ENCODE data around the gene PLA2G4C. TPM values are rescaled to one million over a fixed set of nuclear protein-coding genes. Genes with fewer than 3 reads are reported as not detected.

The PLA2G4C gene
- total RNA-seq, 2 experiments from 2014 or later: 1.9 TPM

DNA sequence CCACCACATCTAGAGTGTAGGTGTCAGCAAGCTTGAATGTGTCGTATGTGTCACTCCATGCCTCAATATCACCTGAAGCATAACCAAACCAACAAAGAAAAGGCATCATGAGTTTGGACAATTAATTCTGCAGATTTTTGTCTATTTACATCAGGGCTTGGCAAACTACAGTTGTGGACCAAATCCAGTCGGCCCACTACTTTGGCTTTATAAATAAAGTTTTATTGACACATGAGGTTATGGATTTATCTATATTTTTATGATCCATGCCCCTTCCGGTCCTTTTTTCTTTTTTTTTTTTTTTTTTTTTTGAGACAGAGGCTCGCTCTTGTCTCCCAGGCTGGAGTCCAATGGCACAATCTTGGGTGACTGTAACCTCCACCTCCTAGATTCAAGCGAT, 57.5 kb downstream of the PLA2G4C start:
- ChIA-PET CTCF (no interaction called here), POLR2A (no interaction called here)
- TF ChIP-seq, protein P1, sequence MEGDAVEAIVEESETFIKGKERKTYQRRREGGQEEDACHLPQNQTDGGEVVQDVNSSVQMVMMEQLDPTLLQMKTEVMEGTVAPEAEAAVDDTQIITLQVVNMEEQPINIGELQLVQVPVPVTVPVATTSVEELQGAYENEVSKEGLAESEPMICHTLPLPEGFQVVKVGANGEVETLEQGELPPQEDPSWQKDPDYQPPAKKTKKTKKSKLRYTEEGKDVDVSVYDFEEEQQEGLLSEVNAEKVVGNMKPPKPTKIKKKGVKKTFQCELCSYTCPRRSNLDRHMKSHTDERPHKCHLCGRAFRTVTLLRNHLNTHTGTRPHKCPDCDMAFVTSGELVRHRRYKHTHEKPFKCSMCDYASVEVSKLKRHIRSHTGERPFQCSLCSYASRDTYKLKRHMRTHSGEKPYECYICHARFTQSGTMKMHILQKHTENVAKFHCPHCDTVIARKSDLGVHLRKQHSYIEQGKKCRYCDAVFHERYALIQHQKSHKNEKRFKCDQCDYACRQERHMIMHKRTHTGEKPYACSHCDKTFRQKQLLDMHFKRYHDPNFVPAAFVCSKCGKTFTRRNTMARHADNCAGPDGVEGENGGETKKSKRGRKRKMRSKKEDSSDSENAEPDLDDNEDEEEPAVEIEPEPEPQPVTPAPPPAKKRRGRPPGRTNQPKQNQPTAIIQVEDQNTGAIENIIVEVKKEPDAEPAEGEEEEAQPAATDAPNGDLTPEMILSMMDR (IDR thresholded peaks at IDR 0.05): no peak
- ATAC-seq (ENCODE audit: poor library complexity) (no peak), DNase-seq (no peak)
- no peaks in the 10 kb centered on the region for H3K9me3 ChIP-seq (ENCODE audit: control insufficient read depth in 1 of 2, insufficient read depth in 1 of 2, low read length in 2 of 2)
- peaks cover 0 to 2% of the 10 kb centered on the region in 2 experiments for H3K27me3 ChIP-seq (ENCODE audit: control insufficient read depth in 1 of 2, insufficient read depth in 2 of 2, low read length in 2 of 2)
- intact Hi-C loops (cut with DNase I, micrococcal nuclease): no loop called here
- no peak overlapping the region for H3K4me3 ChIP-seq (ENCODE audit: low read length)
- H3K27ac ChIP-seq (ENCODE audit: low read depth in 1 of 2, low read length in 2 of 2): no peak overlapping the region
- H3K27ac Mint-ChIP-seq: no peak overlapping the region
- no peaks in the 10 kb centered on the region for H3K4me1 ChIP-seq (ENCODE audit: insufficient read depth, low read length)
- H3K4me1 Mint-ChIP-seq (ENCODE audit: low read depth): no peaks in the 10 kb centered on the region
- no peaks in the 10 kb centered on the region for H3K9me3 Mint-ChIP-seq
- no peaks in the 10 kb centered on the region for H3K27me3 Mint-ChIP-seq
- H3K36me3 ChIP-seq (ENCODE audit: insufficient read depth, low read length): no peaks in the 10 kb centered on the region
- no peak overlapping the region for H3K4me3 Mint-ChIP-seq
- H3K36me3 Mint-ChIP-seq (ENCODE audit: low read depth): no peaks in the 10 kb centered on the region

DNA sequence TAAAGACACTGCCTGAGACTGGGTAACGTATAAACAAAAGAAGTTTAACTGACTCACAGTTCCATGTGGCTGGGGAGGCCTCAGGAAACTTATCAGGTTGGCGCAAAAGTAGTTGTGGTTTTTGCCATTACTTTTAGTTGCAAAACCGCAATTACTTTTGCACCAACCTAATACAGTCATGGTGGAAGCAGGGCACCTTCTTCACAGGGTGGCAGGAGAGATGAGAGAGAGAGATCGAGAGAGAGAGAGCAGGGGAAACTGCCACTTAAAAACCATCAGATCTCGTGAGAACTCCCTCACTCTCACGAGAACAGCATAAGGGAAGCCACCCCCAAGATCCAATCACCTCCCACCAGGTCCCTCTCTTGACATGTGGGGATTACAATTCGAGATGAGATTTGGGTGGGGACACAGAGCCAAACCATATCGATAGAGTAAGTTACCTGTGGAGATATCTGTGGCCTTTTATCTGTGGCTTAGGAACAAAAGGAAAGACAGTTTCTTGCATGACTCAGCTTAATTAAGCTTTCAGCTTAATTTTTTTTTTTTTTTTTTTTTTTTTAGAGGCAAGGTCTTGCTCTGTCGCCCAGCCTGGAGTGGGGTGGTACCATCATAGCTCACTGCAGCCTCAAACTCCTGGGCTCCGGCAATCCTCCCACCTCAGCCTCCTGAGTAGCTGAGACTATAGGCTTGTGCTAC, 59.1 kb downstream of the PLA2G4C start:
- no peaks in the 10 kb centered on the region for H3K9me3 ChIP-seq (ENCODE audit: control insufficient read depth in 1 of 2, insufficient read depth in 1 of 2, low read length in 2 of 2)
- POLR2A ChIA-PET: no interaction called here
- H3K27me3 Mint-ChIP-seq: no peaks in the 10 kb centered on the region
- H3K4me1 Mint-ChIP-seq (ENCODE audit: low read depth): no peaks in the 10 kb centered on the region
- intact Hi-C loops (cut with DNase I, micrococcal nuclease): no loop called here
- DNase-seq: no peak
- no peaks in the 10 kb centered on the region for H3K4me1 ChIP-seq (ENCODE audit: insufficient read depth, low read length)
- H3K27me3 ChIP-seq (ENCODE audit: control insufficient read depth in 1 of 2, insufficient read depth in 2 of 2, low read length in 2 of 2): peaks cover 0 to 2% of the 10 kb centered on the region in 2 experiments
- H3K36me3 ChIP-seq (ENCODE audit: insufficient read depth, low read length): no peaks in the 10 kb centered on the region
- no peaks in the 10 kb centered on the region for H3K36me3 Mint-ChIP-seq (ENCODE audit: low read depth)
- TF ChIP-seq, protein P1 (IDR thresholded peaks at IDR 0.05): no peak
- no peak overlapping the region for H3K27ac ChIP-seq (ENCODE audit: low read depth in 1 of 2, low read length in 2 of 2)
- no peak for ATAC-seq (ENCODE audit: poor library complexity)
- CTCF ChIA-PET: no interaction called here
- H3K27ac Mint-ChIP-seq: no peak overlapping the region
- H3K4me3 ChIP-seq (ENCODE audit: low read length): no peak overlapping the region
- no peak overlapping the region for H3K4me3 Mint-ChIP-seq
- H3K9me3 Mint-ChIP-seq: no peaks in the 10 kb centered on the region

DNA sequence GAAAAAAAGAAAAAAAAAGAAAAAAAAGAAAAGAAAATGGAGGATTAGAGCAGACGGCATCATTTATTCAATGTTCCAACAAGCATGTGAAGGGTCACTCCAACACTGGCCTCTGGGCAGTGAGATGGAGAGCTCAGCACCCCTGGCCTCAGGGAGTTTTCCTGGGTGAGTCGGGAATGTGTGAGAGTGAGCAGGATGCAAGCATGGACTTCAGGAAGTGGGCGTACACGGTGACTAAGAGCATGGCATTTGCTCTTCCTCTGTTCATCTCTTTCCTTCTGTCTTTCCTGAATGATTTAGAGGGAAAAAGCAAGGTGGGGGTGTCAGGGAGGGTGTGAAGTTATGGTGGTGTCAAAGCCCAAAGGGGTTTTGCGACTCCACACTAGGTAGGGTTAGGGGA, 66.1 kb downstream of the PLA2G4C start:
- Histone ChIP-seq H3K27me3 (ENCODE audit: control insufficient read depth in 1 of 2, insufficient read depth in 2 of 2, low read length in 2 of 2) (peaks cover 5 to 10% of the 10 kb centered on the region in 2 experiments), H3K9me3 (ENCODE audit: control insufficient read depth in 1 of 2, insufficient read depth in 1 of 2, low read length in 2 of 2) (peaks cover 0 to 6% of the 10 kb centered on the region in 2 experiments), H3K36me3 (ENCODE audit: insufficient read depth, low read length) (no peaks in the 10 kb centered on the region), H3K4me1 (ENCODE audit: insufficient read depth, low read length) (no peaks in the 10 kb centered on the region), H3K27ac (ENCODE audit: low read depth in 1 of 2, low read length in 2 of 2) (no peak overlapping the region), H3K4me3 (ENCODE audit: low read length) (no peak overlapping the region)
- no peak for DNase-seq
- H3K27ac Mint-ChIP-seq: no peak overlapping the region
- H3K4me1 Mint-ChIP-seq (ENCODE audit: low read depth): no peaks in the 10 kb centered on the region
- TF ChIP-seq, protein P1 (IDR thresholded peaks at IDR 0.05): no peak
- no peaks in the 10 kb centered on the region for H3K36me3 Mint-ChIP-seq (ENCODE audit: low read depth)
- H3K4me3 Mint-ChIP-seq: no peak overlapping the region
- POLR2A ChIA-PET: no interaction called here
- intact Hi-C loops (cut with DNase I, micrococcal nuclease): no loop called here
- no peaks in the 10 kb centered on the region for H3K9me3 Mint-ChIP-seq
- no peak for ATAC-seq (ENCODE audit: poor library complexity)
- CTCF ChIA-PET: no interaction called here
- peaks cover 44% of the 10 kb centered on the region for H3K27me3 Mint-ChIP-seq
